ENCODE results near the gene SIAH1. TPM values are rescaled to one million over a fixed set of nuclear protein-coding genes. Genes with fewer than 3 reads are reported as not detected.

The SIAH1 gene
- total and polyA plus RNA-seq, 2 donors (not counting 1 experiment from before 2014, with no cell fraction given) = 21.4 to 59.1 TPM

GRCh38 chr16:48374255-48374654 lies 11.0 kb downstream of the SIAH1 start:
- no peaks in the 10 kb centered on the region for H3K27me3 ChIP-seq (ENCODE audit: control insufficient read depth, insufficient read depth, low read length)
- H3K27ac ChIP-seq (ENCODE audit: insufficient read depth, low read length) = no peak overlapping the region
- no peaks in the 10 kb centered on the region for H3K36me3 ChIP-seq (ENCODE audit: control insufficient read depth, insufficient read depth, low read length)
- H4K20me1 ChIP-seq (ENCODE audit: control insufficient read depth, extremely low read depth, insufficient read depth, low read length) = peaks cover 2% of the 10 kb centered on the region
- no peaks in the 10 kb centered on the region for H3K9me3 ChIP-seq (ENCODE audit: control insufficient read depth, insufficient read depth, low read depth, low read length)
- no peak overlapping the region for H3K4me3 ChIP-seq (replicated peaks in 1 of 4; ENCODE audit: control extremely low read depth in 1 of 4, insufficient read depth in 1 of 4, low read depth in 3 of 4, low read length in 4 of 4)
- peaks cover 89% of the 10 kb centered on the region for H3K79me2 ChIP-seq (ENCODE audit: control insufficient read depth, insufficient read depth, low read length)
- no peak for DNase-seq (ENCODE audit: low read depth in 2 of 2)
- peaks cover 10% of the 10 kb centered on the region for H3K4me1 ChIP-seq (ENCODE audit: control insufficient read depth, extremely low read depth, insufficient read depth, low read length)
- H2AFZ ChIP-seq (ENCODE audit: low read length) = no peak overlapping the region
- no peak overlapping the region for H3K4me2 ChIP-seq (ENCODE audit: extremely low read depth, insufficient read depth, low read length)
- H3K9ac ChIP-seq (ENCODE audit: insufficient read depth, low read length) = no peak overlapping the region
- TF ChIP-seq EZH2 (IDR thresholded peaks at IDR 0.05; ENCODE audit: low read length, missing control alignments) (no peak), CTCF (conservative IDR thresholded peaks at IDR 0.05 in 1 of 2, IDR thresholded peaks at IDR 0.05 in 1 of 2; ENCODE audit: low read depth in 1 of 2, low read length in 2 of 2) (no peak)

- Histone ChIP-seq H4K20me1 (ENCODE audit: control insufficient read depth, extremely low read depth, insufficient read depth, low read length) (peaks cover 2% of the 10 kb centered on the region), H3K4me2 (ENCODE audit: extremely low read depth, insufficient read depth, low read length) (no peak overlapping the region)
Measured at GRCh38 chr16:48373258-48374029, 11.8 kb downstream of the SIAH1 start.

GRCh38 chr16:48372744-48373143 lies 12.5 kb downstream of the SIAH1 start:
- H3K4me1 ChIP-seq (ENCODE audit: control insufficient read depth, extremely low read depth, insufficient read depth, low read length) = peaks cover 10% of the 10 kb centered on the region
- DNase-seq (ENCODE audit: low read depth in 2 of 2) = no peak
- H3K9ac ChIP-seq (ENCODE audit: insufficient read depth, low read length) = no peak overlapping the region
- no peak overlapping the region for H2AFZ ChIP-seq (ENCODE audit: low read length)
- H4K20me1 ChIP-seq (ENCODE audit: control insufficient read depth, extremely low read depth, insufficient read depth, low read length) = peaks cover 2% of the 10 kb centered on the region
- peaks cover 87% of the 10 kb centered on the region for H3K79me2 ChIP-seq (ENCODE audit: control insufficient read depth, insufficient read depth, low read length)
- H3K9me3 ChIP-seq (ENCODE audit: control insufficient read depth, insufficient read depth, low read depth, low read length) = no peaks in the 10 kb centered on the region
- no peaks in the 10 kb centered on the region for H3K36me3 ChIP-seq (ENCODE audit: control insufficient read depth, insufficient read depth, low read length)
- H3K4me2 ChIP-seq (ENCODE audit: extremely low read depth, insufficient read depth, low read length) = no peak overlapping the region
- H3K27ac ChIP-seq (ENCODE audit: insufficient read depth, low read length) = no peak overlapping the region
- H3K4me3 ChIP-seq (replicated peaks in 1 of 4; ENCODE audit: control extremely low read depth in 1 of 4, insufficient read depth in 1 of 4, low read depth in 3 of 4, low read length in 4 of 4) = no peak overlapping the region
- TF ChIP-seq CTCF (conservative IDR thresholded peaks at IDR 0.05 in 1 of 2, IDR thresholded peaks at IDR 0.05 in 1 of 2; ENCODE audit: low read depth in 1 of 2, low read length in 2 of 2) (no peak), EZH2 (IDR thresholded peaks at IDR 0.05; ENCODE audit: low read length, missing control alignments) (no peak)
- no peaks in the 10 kb centered on the region for H3K27me3 ChIP-seq (ENCODE audit: control insufficient read depth, insufficient read depth, low read length)

More at GRCh38 chr16:48373258-48374029, 11.8 kb downstream of the SIAH1 start:
- no peak for DNase-seq (ENCODE audit: low read depth in 2 of 2)
- no peak for TF ChIP-seq CTCF (conservative IDR thresholded peaks at IDR 0.05 in 1 of 2, IDR thresholded peaks at IDR 0.05 in 1 of 2; ENCODE audit: low read depth in 1 of 2, low read length in 2 of 2)
- no peak for TF ChIP-seq EZH2 (IDR thresholded peaks at IDR 0.05; ENCODE audit: low read length, missing control alignments)
- Histone ChIP-seq H3K27me3 (ENCODE audit: control insufficient read depth, insufficient read depth, low read length) (no peaks in the 10 kb centered on the region), H3K27ac (ENCODE audit: insufficient read depth, low read length) (no peak overlapping the region), H3K36me3 (ENCODE audit: control insufficient read depth, insufficient read depth, low read length) (no peaks in the 10 kb centered on the region), H2AFZ (ENCODE audit: low read length) (no peak overlapping the region), H3K9ac (ENCODE audit: insufficient read depth, low read length) (no peak overlapping the region), H3K4me1 (ENCODE audit: control insufficient read depth, extremely low read depth, insufficient read depth, low read length) (peaks cover 10% of the 10 kb centered on the region), H3K4me3 (replicated peaks in 1 of 4; ENCODE audit: control extremely low read depth in 1 of 4, insufficient read depth in 1 of 4, low read depth in 3 of 4, low read length in 4 of 4) (no peak overlapping the region), H3K9me3 (ENCODE audit: control insufficient read depth, insufficient read depth, low read depth, low read length) (no peaks in the 10 kb centered on the region), H3K79me2 (ENCODE audit: control insufficient read depth, insufficient read depth, low read length) (peaks cover 87% of the 10 kb centered on the region)

All from fibroblast of lung (primary cell).